HG03139 (cell line): ENCODE data around the gene PITRM1.

Experiments
- ATAC-seq: cut with Tn5 transposase; IDR thresholded peaks from one replicate; pipeline ENCODE4 v1.9.1; 2021; ENCODE audit not compliant: unreplicated experiment

The PITRM1 gene

GRCh38 chr10:3140280-3140679, 32.3 kb downstream of the PITRM1 start:
- ATAC-seq: no peak

GRCh38 chr10:3139216-3139910, 33.2 kb downstream of the PITRM1 start:
- ATAC-seq: no peak

DNA sequence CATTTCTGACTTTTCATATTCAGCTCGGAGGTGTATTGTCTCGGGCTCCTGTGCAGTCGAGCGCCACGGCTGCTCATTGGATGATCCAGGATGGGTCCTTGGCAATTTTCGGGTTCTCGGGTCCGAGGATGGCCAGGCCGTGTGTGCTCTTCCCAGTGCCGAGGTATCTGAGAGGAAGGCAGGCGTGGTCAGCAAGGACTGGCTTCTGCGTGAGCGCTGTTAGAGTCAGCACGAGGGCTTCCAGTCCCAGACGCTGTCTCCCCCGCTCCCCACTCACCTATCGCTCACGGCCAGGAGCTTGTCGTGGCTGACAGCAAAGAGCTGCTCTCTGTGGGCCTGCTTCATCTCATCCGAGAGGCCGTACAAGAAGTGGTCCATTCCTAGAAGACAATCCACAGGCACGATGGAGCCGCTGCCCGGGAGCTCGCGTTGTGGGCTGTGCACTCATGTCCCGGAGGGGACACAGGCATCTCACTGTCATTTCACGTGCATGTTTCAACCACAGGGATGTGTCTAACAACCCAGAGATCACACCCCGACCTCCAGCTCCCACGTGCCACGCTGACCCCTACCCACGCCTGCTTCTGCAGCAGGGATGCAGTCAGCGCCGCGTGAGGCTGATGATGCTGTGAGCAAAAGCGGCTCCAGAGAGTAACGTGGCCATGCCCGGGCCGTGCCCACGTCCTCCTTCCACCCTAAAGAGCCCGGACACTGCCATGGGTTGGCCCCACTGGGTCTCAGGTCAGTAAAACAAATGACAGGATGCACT, 34.4 kb downstream of the PITRM1 start:
- ATAC-seq: no peak

DNA sequence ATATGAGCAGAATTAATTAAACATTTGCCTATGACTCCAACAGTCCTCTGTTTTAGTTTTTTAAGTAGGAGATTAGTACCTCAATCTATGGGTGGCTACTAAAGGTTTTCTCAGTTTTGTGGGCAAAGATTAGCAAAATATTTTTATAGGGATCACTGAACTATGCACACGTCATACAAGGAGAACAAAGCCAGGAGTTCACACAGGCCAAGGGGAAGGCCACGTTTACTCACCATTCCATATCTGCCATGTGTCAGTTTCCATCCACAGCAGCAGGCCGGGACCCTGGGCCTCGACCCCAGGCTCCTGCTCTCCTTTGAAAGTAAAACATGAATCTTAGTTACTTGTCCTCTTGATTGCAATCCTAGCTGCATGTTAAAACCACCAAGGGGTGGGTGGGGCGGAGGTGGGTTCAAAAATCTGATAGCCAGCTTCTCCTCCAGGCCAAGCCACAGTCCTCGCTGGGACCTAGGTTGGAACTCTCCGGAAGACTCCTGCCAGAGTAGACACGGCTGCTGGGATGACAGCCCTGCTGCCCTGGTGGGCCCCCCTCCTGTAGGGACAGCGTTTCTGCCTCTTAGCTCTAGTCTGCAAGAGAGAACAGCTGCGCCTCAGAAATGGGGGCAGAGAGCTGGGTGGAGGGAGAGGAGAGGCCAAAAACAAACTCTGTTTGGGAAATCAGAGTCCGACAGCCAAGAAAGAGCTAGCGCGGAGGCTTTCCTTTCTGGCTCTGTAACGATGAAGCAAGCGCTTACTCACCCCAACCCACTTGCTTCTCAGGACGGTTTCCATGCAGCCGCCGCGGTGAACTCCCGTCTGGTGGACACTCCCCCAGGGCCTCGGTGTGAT, 35.6 kb downstream of the PITRM1 start:
- no peak for ATAC-seq

DNA sequence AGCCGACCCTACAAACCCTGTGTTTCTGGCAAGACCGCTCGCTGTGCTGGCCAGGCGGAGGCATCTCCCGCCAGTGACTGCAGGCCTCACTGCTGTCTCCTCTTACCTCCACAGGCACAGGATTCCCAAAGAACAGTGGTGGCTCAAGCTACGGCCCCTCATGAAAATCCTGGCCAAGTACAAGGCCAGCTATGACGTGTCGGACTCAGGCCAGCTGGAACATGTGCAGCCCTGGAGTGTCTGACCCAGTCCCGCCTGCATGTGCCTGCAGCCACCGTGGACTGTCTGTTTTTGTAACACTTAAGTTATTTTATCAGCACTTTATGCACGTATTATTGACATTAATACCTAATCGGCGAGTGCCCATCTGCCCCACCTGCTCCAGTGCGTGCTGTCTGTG, 36.2 kb downstream of the PITRM1 start:
- ATAC-seq: no peak

DNA sequence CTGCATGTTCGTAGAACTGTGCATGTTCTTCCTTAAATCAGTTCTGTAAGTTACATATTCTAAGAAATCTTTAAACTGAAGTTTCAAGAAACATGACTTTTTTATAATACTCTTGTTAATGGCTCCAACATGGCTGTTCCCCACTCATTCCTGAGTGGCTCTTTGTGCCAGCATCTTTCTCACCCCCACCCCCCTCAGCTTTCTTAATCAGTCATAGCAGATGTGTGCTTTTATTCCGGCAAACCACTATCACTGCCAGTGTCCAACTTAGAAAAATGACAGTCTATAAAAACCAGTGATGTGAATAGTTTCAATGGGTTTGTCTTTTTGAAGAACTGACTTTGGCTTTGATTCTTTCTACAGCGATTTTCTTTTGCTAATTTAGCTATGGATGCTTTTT, 37.6 kb downstream of the PITRM1 start:
- ATAC-seq: no peak

DNA sequence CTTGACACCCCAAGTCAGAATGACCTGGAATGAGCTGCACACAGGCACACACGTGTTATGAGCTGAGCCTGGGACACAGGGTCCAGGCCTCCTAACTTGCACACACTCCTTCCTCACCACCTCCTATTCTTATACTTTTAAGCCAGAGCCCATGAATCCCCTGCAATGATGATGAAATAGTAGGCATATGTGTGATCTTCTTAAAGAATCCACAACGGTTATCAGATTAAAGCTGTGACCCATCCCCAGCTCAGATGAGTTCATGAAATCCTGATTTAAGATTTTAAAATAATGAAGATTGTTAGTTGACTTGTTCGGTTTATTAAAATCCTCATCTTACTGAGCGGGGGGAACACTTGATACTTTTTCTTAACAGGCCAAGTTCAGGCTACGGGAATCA, 38.6 kb downstream of the PITRM1 start:
- ATAC-seq: no peak

DNA sequence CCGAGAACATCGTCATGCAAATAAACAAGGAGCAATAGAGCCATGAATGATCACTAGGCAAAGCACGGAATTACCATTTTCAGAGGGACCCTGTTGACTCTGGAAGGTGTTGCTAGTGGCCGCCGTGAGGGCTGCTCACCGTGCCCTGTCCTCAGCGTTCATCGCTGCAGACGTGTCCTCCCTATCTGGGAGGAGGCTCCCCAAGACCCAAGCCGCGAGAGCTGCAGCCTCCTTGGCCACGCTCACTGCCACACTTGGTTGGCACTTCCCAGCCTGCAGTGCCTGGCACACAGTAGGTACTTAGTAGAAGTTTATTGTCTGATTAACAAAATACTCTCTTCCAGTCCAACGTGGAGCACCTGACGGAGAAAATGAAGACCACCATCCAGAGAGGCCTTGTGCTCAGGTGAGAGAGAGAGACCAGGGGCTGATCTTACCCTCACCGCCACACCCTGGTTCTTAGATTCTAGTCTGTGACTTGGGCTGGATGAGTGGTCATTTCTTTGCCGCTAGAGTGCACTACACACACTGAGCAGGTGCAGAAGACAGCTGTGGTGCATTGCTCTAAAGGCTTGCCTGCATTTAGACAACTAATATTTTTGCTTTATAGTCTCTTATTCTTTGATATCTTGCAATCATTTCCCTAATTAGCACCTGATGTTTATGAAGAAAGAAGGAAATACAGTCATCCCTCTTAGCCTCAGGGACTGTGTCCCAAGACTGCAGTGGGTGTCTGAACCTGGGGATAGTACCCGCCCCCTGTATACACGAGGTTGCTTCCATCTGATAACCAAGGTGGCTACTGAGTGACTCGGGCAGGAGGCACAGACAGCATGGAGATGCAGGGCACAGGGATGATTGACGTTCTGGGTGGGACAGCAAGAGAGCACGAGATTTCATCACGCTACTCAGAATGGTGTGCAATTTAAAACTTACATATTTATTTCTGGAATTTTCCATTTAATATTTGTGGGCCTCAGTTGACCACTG, 40.3 kb downstream of the PITRM1 start:
- no peak for ATAC-seq

DNA sequence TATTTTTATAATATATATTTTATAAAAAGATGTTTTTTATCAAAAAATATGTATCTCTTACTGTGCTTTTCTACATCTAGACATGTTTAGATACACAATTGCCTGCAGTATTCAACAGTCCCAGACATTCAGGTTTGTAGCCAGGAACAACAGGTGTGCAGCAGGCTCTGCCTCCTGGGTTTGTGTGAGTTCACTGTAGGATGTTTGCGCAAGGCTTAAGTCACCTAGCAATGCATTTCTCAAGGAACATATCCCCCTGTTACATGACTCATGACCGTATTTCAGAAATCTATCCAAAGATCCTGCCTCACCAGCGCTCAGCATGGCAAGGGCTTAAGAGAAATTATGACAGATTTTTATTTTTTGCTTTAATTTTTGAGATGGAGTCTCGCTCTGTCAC, 41.5 kb downstream of the PITRM1 start:
- no peak for ATAC-seq

DNA sequence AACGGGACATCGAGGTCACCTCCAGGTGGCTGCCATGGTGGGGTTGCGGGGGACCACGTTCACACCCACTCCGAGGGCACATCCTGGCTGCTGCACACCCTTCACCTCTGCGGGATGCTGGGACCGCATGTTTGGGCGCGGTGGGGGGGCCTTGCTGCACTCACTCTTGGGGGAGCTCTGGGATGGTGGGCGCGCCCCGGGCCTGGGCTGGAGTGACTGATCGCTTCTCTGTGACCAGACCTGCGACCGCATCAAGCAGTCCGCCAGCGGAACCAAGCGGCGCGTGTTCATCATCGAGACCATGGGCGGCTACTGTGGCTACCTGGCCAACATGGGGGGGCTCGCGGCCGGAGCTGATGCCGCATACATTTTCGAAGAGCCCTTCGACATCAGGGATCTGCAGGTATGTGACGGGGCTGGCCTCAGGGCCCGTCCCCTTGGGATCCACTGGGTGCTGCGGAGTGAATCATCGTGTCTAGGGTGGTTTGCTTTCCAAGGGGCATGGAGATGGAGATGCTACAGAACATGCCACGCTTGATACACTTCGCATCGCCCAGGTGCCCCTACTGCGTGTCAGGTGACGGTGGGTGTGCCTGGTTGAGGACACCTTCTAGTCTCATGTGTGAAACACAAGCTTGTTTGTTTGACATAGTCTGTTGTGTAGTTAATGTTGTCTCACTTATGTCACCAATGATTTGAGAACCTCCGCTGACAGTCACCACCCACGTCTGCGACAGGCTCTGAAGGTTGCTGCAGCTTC, 42.8 kb downstream of the PITRM1 start:
- ATAC-seq: no peak

GRCh38 chr10:3128379-3129130, 44.0 kb downstream of the PITRM1 start:
- ATAC-seq: no peak

DNA sequence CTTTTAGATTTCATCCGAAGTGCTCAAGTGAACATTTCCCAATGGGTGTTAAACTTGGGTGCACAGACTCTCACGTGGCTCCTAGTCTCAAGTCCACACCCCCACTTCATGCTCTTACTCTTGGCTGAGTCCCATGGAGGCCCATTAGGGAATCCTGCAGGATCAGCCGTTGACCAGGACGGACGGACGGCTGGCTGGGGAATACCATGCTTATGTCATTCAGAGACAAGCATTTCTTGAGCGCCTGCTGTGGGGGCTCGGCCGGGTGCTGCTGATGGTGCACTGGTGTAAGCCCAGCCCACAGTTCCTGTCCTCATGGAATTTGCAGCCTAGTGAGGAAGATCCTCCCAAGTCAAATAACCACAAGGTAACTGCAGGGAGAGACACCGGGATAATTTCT, 44.7 kb downstream of the PITRM1 start:
- no peak for ATAC-seq

- no peak for ATAC-seq
These were observed 45.7 kb downstream of the PITRM1 start for GRCh38 chr10:3126741-3127346.

DNA sequence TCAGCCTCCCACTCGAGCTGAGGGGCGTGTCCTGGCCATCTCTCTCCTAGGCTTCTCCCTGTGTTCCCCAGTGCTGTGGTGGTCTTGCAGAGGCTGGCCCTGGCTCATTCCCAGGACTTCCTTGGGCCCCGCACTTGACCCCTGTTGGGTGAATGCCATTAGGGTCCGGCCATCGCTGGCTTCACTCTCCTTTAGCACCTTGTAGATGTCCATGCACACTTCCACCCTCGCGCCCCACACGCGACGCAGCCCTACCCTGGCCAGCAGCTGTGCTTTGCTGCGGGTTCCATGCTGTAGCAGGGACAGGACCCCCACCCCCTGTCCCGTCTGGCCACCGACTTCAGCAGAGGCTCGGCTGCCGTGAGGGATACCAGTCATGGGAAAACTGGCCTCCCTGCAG, 46.3 kb downstream of the PITRM1 start:
- no peak for ATAC-seq

DNA sequence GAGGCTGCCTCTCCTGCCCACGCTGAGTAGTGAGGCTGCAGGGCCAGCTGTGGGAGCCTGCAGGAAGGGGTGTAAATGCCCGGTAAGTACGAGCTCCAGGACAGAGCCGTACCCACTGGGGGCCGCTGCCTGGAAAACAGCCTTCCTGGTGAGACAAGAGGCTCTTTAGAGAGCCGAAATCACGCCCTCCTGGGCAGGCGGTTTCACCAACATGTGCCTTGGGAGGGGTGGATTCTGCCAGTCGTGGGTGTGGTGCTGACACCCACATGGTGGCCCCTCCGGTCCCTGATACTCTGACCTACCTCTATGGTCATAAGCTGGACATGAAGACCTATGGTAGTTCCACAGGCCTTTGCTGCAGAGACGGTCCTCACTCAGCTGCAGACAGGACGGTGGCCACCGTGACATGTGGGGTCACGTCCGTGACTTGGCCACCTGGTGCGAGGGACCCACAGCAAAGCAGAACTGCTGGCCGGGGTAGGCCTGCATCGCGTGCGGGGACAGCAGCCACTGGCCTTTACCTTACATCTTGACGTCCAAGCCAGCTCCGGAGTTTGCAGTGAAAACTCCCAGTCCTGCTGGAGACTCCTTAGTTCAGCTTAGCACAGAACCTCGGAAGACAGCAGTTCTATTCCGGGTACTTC, 46.9 kb downstream of the PITRM1 start:
- ATAC-seq: no peak

DNA sequence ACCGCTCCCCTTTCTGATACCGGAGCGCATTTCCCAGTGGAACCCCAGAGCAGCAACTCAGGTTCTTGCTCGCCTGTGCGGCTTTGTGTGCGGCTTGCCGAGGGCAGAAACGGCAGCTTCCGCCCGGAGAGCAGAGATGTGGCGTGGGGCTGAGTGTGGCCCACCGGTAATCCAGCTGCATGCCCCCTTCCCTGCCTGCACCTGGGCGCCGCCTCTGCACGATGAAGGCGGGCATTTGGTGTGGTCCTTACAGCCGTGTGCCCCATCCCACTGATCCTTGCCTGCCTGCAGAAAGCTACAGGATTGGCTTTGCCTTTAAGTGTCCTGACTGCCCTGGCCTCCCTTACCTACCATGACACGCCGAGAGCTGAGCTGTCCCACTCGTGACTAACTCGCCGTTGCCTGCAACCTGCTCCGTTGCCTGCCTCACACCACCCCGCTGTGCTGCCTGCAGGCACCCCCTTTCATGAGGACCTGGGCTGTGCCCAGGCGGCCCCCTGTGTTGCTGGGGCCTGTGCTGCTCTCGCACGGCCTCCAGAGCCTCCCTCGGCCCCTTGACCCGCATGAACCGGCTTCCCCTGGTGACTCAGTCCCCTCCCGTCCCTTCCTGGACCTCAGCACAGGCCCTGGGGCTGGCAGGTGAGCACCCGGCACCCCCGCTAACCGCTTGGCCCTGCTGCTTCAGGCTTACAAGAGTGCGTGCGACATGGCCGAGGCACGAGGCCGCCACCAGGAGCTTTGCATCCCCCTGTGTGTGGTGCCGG, 48.0 kb downstream of the PITRM1 start:
- no peak for ATAC-seq

- ATAC-seq: no peak
These were observed 48.8 kb downstream of the PITRM1 start for GRCh38 chr10:3123571-3124411.
